ENCODE measurements around the gene PIEZO1. TPM values are rescaled to one million over a fixed set of nuclear protein-coding genes. Genes with fewer than 3 reads are reported as not detected.

The PIEZO1 gene
- total RNA-seq, 3 donors from 2014 or later: 71.4 to 218 (median 129) TPM

- DNase-seq (no peak), ATAC-seq (no peak)
- Histone ChIP-seq H3K4me1 (ENCODE audit: low read depth) (no peaks in the 10 kb centered on the region), H3K36me3 (ENCODE audit: low read depth) (no peaks in the 10 kb centered on the region), H3K4me3 (no peak overlapping the region), H3K9me3 (no peaks in the 10 kb centered on the region)
- TF ChIP-seq, protein P1, sequence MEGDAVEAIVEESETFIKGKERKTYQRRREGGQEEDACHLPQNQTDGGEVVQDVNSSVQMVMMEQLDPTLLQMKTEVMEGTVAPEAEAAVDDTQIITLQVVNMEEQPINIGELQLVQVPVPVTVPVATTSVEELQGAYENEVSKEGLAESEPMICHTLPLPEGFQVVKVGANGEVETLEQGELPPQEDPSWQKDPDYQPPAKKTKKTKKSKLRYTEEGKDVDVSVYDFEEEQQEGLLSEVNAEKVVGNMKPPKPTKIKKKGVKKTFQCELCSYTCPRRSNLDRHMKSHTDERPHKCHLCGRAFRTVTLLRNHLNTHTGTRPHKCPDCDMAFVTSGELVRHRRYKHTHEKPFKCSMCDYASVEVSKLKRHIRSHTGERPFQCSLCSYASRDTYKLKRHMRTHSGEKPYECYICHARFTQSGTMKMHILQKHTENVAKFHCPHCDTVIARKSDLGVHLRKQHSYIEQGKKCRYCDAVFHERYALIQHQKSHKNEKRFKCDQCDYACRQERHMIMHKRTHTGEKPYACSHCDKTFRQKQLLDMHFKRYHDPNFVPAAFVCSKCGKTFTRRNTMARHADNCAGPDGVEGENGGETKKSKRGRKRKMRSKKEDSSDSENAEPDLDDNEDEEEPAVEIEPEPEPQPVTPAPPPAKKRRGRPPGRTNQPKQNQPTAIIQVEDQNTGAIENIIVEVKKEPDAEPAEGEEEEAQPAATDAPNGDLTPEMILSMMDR (IDR thresholded peaks at IDR 0.05): no peak
- intact Hi-C loops (cut with DNase I, micrococcal nuclease): no loop called here
Measured at GRCh38 chr16:88678224-88678979, 106.6 kb downstream of the PIEZO1 start.

GRCh38 chr16:88677721-88678120 lies 107.3 kb downstream of the PIEZO1 start:
- no peaks in the 10 kb centered on the region for H3K4me1 ChIP-seq (ENCODE audit: low read depth)
- intact Hi-C loops (cut with DNase I, micrococcal nuclease): no loop called here

DNA sequence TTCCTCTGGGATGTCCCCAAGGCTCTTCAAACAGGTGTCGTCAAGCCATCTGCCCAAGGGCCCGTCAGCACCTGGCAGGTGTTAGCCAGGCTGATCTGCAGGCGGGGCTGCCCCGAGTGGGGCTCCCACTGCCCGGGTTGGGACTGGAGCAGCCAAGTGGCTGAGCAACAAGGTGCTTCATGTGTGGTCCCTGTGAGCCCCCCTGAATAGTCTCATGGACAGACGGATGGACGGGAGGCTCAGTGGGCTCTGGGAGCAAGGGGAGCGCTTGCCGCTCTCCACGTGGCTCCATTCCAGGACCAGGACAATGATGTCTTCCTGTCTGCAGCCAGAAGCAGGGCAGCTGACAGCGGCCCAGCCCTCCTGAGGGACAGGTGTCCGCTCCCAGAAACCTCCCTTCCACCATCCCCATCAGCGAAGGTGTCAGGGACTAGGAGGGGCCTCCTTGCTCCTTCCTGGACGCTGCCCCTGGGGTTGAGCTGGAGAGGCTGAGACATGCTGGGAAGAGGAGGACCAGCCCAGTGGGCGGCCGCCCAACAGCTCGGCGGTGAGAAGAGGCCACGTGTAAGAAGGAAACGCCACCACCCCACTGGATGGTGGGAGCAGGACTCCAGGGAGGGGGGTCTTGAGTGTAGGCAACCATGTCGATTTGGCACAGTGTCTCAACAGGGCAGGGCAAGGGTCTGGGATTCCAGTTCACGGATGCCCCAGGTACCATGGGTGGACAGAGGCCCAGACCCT lies 108.3 kb downstream of the PIEZO1 start:
- no peak overlapping the region for H3K4me3 ChIP-seq
- no peak for DNase-seq
- no peaks in the 10 kb centered on the region for H3K36me3 ChIP-seq (ENCODE audit: low read depth)
- ATAC-seq: no peak
- no peaks in the 10 kb centered on the region for H3K4me1 ChIP-seq (ENCODE audit: low read depth)
- TF ChIP-seq, protein P1 (IDR thresholded peaks at IDR 0.05): no peak
- H3K9me3 ChIP-seq: no peaks in the 10 kb centered on the region
- intact Hi-C loops (cut with DNase I, micrococcal nuclease): no loop called here

More at GRCh38 chr16:88677721-88678120, 107.3 kb downstream of the PIEZO1 start:
- no peak for DNase-seq
- Histone ChIP-seq H3K4me3 (no peak overlapping the region), H3K36me3 (ENCODE audit: low read depth) (no peaks in the 10 kb centered on the region), H3K9me3 (no peaks in the 10 kb centered on the region)
- no peak for ATAC-seq
- TF ChIP-seq, protein P1 (IDR thresholded peaks at IDR 0.05): no peak

DNA sequence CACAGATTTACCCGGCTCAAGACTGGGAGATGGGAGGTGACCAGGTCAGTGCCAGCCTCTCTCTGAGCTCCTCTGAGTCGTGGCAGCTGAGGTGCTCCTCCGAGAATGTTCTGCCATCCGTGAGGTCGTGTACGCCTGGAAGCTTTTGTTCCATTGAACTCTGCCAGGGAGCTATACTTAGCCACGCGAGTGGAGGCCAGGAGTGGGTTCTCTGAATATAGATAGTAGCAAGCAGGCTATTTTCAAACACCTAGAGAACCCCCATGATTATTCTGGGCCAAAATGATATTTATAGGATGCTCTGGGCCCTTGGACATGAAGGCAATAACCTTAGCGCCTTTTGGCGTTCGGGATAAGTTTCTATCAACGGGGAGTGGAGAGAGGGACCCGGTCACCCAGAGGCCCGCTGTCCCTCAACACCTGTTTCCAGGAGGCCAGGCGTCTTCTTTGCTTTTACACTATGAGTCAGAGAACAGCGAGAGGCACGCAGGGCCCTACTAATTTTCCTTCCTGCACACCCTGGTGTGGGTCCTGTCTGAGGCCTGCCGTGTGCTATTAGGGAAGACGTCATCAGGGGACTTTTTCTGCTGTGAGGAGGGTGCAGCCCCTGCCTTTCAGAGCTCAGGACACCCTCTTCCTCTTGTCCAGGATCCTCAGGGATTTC lies 111.2 kb downstream of the PIEZO1 start:
- intact Hi-C loops (cut with DNase I, micrococcal nuclease): no loop called here
- no peak for DNase-seq
- no peaks in the 10 kb centered on the region for H3K36me3 ChIP-seq (ENCODE audit: low read depth)
- TF ChIP-seq, protein P1 (IDR thresholded peaks at IDR 0.05): no peak
- H3K4me1 ChIP-seq (ENCODE audit: low read depth): no peaks in the 10 kb centered on the region
- H3K9me3 ChIP-seq: no peaks in the 10 kb centered on the region
- ATAC-seq: no peak
- H3K4me3 ChIP-seq: no peak overlapping the region

- peak; percentile 71 for ATAC-seq
- Histone ChIP-seq H3K36me3 (ENCODE audit: low read depth) (no peaks in the 10 kb centered on the region), H3K4me1 (ENCODE audit: low read depth) (no peaks in the 10 kb centered on the region), H3K4me3 (no peak overlapping the region), H3K9me3 (no peaks in the 10 kb centered on the region)
- intact Hi-C loops (cut with DNase I, micrococcal nuclease): no loop called here
- DNase-seq: peak in 1 of 3 donors; percentile 40
- TF ChIP-seq, protein P1 (IDR thresholded peaks at IDR 0.05): no peak
Measured at GRCh38 chr16:88672776-88673175, 112.2 kb downstream of the PIEZO1 start.
